GM19397 (cell line): ENCODE results near the gene ZSCAN10.
"Not testable (repeated sequence)": the region's sequence is repeated elsewhere in the genome, so short reads cannot be mapped to it uniquely, and the experiment has no call there.

Experiments used
- ATAC-seq: cut with Tn5 transposase; IDR thresholded peaks from one replicate; pipeline ENCODE4 v1.9.1; 2021; ENCODE audit warnings: mild to moderate bottlenecking, moderate library complexity; ENCODE audit not compliant: unreplicated experiment

ZSCAN10 gene

GRCh38 chr16:3065069-3065741 is 33.9 kb downstream of the ZSCAN10 start, which contains the start of gene IL32:
TSS of gene IL32 (plus strand) at chr16:3065640. CDS start at chr16:3065812, 172 bp downstream.
- ATAC-seq: no peak

DNA sequence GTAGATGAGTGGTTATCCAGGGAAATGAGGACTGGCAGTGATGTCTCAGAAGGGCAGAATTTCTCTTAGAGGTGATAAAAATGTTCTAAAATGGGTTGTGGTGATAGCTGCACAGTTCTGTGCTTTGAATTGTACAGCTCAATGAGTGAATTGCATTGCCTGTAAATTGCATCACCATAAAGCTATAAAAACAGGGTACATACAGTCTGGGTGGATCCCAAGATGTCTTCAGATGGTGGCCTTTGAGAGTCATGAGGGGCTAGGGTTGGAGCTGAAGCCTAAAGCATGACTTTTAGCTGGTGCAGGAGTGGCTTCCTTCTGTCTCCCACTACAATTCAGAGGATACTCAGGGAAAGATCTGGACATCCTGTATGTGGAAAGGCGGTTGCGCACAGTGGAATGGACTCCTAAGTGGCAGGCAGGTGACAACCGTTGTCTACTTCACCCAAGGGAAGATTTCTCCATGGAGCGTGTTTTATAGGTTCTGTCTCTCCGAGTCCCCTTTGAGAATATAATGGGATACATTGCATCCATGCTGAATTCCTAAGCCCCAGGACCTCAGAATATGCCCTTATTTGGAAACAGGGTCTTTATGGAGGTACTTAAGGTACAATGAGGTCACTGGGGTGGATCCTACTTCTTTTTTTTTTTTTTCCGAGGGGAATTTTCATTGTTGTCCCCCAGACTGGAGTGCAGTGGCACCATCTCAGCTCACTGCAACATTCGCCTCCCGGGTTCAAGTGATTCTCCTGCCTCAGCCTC is 35.3 kb downstream of the ZSCAN10 start:
- ATAC-seq: no peak

GRCh38 chr16:3062553-3062952 is 36.5 kb downstream of the ZSCAN10 start:
- ATAC-seq: no peak

- no peak for ATAC-seq
These were observed 38.6 kb downstream of the ZSCAN10 start for GRCh38 chr16:3060339-3061127.

- ATAC-seq: no peak
These were observed 39.3 kb downstream of the ZSCAN10 start for GRCh38 chr16:3059723-3060242.

GRCh38 chr16:3059041-3059722 is 39.9 kb downstream of the ZSCAN10 start:
- peak; percentile 90 for ATAC-seq

DNA sequence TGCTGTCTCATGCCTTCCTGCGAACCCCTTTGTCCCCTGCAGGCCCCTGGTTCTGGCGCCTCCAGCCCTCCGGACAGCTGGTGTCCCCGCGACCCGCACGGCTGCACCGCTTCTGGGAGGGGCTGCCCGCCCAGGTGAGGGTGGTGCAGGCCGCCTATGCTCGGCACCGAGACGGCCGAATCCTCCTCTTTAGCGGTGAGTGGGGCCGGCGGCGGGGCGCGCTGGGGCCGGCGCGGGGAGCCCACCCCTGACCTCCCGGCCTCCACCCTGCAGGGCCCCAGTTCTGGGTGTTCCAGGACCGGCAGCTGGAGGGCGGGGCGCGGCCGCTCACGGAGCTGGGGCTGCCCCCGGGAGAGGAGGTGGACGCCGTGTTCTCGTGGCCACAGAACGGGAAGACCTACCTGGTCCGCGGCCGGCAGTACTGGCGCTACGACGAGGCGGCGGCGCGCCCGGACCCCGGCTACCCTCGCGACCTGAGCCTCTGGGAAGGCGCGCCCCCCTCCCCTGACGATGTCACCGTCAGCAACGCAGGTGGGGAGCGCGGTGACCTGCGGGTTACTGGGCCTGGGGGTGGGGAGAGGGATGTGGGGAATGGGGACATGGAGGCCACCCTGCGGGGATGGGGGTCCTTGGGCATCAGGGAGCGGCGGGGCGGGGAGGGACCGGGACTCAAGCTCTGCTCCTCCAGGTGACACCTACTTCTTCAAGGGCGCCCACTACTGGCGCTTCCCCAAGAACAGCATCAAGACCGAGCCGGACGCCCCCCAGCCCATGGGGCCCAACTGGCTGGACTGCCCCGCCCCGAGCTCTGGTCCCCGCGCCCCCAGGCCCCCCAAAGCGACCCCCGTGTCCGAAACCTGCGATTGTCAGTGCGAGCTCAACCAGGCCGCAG is 40.7 kb downstream of the ZSCAN10 start:
- peak; percentile 19 for ATAC-seq

DNA sequence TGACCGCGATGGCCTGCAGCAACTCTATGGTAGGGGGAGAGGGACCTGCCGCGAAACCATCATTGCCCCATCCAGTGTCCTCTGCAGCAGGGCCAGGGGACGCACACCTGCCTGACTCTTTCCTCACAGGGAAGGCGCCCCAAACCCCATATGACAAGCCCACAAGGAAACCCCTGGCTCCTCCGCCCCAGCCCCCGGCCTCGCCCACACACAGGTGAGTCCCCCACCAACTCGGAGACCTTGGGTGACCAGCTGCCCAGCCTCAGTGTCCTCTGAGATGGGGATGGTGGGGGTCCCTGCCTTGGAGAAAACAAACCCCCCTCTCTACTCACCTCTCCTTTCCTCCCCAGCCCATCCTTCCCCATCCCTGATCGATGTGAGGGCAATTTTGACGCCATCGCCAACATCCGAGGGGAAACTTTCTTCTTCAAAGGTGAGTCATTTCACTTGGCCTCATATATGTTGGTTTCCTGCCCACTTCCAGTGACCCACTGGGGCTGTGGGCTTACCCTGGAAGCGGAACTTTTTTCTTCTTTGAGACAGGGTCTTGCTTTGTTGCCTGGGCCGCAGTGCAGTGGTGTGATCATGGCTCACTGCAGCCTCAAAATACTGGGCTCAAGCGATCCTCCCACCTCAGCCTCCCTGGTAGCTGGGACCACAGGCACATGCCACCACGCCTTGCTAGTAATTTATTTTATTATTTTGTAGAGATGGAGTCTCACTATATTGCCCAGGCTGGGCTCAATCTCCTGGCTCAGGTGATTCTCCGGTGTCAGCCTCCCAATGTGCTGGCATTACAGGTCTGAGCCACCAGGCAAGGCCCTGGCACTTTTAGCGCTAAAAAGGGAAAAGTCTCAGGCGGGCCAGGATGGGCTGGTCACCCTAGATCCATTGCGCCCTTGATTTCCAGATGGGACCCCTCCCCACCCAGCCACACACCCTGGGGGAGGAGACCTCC is 41.6 kb downstream of the ZSCAN10 start:
- ATAC-seq: no peak

- ATAC-seq: no peak
These were observed 42.5 kb downstream of the ZSCAN10 start for GRCh38 chr16:3056336-3057180.

DNA sequence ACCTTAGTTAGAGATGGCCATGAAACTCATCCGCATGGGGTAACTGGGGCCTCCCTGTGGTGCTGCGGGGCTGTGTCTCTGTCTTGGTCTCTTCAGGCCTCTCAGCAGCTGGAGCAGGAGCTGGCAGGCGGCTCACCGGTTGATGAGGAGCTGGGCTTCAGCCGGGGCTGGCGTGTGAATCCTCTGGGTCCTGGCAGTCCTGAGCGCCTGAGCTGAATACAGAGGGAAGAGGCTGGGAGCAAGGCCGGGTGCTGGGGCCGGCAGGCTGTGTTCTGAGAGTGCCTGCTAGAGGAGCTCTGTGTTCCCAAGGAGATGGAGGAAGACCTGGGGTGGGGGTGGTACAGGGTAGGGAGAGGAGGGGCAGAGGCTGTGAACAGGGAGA is 43.4 kb downstream of the ZSCAN10 start:
- not testable (repeated sequence) for ATAC-seq

DNA sequence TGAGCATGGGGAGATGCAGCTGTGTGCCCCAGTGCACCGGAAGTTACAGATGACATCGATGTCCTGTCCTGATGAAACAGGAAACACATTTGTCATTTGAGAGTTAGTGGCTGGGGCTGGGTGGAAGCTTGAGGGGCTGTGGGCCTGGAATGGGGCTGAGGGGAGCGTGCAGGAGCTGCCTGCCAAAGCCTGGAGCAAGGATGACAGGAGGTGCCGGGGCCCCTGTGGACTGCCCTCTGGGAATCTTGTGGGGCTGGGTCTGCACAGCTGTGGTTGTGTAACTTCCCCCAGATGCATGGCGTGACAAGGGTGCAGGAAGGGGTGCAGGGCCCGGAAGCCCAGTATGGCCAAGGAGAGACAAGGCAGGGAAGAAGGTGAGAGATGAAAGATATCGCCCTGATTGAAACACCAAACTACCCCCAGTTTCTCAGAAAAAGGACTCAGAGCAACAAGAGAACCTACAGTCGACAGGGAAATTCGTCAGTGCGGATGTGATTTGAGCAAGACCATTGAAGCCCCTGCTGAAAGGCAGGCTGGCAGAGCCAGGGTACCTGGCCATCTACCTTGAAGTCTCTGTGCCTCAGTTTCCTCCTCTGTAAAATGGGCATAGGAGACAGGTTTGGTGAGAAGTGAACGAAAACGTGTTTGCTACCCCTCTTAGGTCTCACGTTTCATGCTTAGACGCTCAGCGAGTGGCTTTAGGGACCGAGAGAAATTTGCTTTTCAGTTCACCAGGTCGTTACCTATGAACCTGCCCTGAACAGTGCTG is 43.9 kb downstream of the ZSCAN10 start:
- ATAC-seq: no peak

GRCh38 chr16:3053330-3053710 is 45.8 kb downstream of the ZSCAN10 start:
- not testable (repeated sequence) for ATAC-seq

GRCh38 chr16:3052571-3053329 is 46.3 kb downstream of the ZSCAN10 start:
- ATAC-seq: not testable (repeated sequence)

GRCh38 chr16:3051494-3051893 is 47.6 kb downstream of the ZSCAN10 start:
- ATAC-seq: no peak

- ATAC-seq: no peak
These were observed 48.1 kb downstream of the ZSCAN10 start for GRCh38 chr16:3051009-3051408.

DNA sequence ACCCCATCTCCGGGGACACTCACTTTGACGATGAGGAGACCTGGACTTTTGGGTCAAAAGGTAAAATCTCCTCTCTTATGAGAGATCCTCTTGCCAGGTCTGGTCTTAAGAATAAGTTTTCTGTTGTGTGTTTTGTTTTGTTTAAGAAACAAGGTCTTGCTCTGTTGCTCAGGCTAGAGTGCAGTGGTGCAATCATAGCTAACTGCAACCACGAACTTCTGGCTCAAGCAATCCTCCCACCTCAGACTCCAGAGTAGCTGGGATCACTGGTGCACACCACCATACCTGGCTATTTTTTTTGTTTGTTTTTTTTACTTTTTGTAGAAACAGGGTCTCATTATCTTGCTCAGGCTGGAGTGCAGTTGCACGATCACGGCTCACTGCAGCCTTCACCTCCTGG is 48.6 kb downstream of the ZSCAN10 start:
- no peak for ATAC-seq
